GM12874 (cell line): ENCODE data around the gene ADAM21.

ENCODE experiments used
- TF ChIP-seq, protein P1 (sequence below): IDR thresholded peaks from 2 replicates; pipeline ENCODE4 v1.5.1; 2011; ENCODE audit warnings: low read depth, mild to moderate bottlenecking, control low read depth, low read length, moderate library complexity; ENCODE audit not compliant: insufficient read depth

ADAM21 gene

DNA sequence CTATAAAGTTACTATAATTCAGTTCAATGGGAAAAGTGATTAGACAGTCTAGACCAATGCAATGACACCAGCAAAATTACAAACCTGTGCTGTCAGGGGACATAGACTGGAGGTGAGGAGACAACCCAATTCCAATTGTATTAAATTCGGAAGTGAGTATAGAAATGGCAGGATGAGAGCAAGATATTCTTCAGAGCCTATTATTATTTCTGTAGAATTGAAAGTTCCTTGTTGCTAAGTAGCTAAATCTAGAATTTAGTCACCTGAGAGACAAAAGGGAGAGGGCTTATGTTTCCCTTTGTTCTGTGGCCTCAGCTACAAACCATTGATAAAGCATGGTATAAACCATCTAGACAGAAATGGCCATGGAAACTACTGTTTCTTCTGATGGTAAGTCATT lies at the start of gene ADAM21:
Gene ADAM21, plus strand, starts transcription at position 301 of the 400 bp plus-strand sequence. CDS start 5,326 bp downstream, outside the sequence.
- TF ChIP-seq, protein P1, sequence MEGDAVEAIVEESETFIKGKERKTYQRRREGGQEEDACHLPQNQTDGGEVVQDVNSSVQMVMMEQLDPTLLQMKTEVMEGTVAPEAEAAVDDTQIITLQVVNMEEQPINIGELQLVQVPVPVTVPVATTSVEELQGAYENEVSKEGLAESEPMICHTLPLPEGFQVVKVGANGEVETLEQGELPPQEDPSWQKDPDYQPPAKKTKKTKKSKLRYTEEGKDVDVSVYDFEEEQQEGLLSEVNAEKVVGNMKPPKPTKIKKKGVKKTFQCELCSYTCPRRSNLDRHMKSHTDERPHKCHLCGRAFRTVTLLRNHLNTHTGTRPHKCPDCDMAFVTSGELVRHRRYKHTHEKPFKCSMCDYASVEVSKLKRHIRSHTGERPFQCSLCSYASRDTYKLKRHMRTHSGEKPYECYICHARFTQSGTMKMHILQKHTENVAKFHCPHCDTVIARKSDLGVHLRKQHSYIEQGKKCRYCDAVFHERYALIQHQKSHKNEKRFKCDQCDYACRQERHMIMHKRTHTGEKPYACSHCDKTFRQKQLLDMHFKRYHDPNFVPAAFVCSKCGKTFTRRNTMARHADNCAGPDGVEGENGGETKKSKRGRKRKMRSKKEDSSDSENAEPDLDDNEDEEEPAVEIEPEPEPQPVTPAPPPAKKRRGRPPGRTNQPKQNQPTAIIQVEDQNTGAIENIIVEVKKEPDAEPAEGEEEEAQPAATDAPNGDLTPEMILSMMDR, result no peak

DNA sequence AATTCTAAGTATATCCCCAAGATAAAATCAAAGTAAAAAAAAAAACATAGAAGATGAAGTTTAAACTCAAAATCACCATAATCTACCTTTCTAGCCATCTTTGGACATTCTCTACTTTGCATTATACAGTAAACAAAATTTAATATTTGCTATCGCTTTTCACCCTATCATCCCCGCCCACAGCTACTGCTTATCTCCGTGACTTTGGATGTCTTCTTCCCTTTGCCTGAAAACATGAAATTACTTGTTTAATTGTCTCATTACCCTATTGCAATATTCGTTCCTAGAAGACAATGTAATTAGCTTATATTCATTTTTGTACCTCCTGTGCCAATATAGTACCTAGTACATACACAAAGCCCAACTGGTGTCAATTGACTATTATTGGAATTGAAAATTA lies 44.4 kb upstream of the ADAM21 start:
- TF ChIP-seq, protein P1, result no peak

DNA sequence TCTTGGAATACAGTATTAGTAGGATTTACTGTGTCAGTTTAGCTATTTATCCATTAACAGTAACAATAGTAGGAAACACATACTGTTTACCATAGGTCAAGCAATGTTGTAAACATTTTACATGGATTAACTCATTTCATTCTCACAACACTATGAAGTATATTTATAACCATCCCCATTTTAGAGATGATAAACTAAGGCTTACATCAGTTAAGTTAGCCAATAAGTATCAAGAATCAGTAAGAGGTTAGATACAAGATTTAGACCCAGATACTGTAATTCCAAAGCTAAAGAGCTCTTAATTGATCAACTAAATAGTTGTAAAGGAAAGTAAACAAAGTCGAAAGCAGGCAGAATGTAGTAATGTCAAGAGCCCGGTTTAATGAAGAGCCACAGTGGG lies 36.2 kb upstream of the ADAM21 start:
- TF ChIP-seq, protein P1, result no peak

DNA sequence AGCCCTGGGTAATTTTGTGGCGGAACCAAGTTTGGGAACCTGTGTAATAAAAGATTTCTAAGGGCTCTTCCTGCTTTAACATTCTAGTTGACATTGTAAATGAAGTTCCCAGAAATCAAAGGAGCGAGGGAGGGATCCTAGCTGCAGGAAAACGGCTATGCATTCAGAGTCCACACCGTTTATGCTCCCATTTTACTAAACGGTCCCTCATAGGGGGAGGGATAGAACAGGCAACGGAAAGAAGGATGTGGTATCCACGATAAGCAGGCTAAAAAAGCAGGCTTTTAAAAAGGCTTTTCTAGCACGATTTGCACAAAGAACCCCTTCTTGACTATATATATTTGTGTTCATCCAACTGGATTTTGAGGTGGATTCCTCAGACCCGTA lies 35.6 kb upstream of the ADAM21 start:
- TF ChIP-seq, protein P1, result no peak

DNA sequence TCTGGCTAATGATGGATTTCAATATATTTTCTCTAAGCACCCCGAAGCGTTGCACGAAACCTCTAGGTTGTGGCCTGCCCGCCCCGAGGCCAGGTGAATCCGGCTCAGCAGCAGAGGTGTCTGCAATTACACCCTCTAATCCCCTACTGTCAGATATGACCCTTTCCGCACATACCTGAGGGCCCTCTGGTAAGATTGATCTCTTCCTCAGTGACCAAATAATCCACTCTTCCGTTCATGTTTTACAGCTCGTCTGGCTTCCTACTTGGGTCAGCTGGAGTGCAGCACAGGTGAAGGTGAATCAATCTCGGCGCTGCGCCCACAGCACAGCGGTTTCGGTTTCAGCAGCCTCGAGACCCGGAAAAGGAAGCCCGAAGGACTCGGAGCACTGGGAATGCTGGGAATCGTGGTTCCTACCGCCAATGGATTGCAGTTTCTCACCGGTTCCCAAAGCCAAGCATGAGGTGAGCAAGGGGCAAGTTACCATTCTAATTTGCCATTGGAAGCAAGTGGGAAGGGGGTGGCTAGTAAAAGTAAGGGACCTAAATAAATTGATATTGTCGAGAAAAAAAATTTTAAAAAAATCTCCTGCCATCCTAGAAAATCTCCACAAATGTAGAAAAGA lies 35.1 kb upstream of the ADAM21 start, which contains the start of gene SYNJ2BP:
Gene SYNJ2BP, minus strand, starts transcription at position 366 of the 625 bp plus-strand sequence. Its CDS starts 127 bp downstream, at position 239.
- TF ChIP-seq, protein P1, result no peak

DNA sequence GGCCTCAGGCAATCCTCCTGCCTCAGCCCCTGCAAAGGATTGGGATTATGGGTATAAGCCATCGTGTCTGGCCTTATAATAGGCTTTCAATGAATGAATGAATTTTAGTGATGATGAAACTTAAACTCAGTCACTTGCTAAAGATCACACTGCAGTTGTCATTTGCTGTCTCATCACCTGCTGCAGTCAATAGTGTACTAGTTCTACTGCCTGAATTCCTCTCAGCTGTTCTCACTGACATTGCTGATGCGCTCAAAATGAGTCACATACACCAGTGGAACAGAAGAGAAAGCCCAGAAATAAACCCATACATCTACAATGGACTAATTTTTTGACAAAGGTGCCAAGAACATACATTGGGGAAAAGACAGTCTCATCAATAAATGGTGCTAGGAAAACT lies 29.4 kb upstream of the ADAM21 start:
- TF ChIP-seq, protein P1, result no peak

DNA sequence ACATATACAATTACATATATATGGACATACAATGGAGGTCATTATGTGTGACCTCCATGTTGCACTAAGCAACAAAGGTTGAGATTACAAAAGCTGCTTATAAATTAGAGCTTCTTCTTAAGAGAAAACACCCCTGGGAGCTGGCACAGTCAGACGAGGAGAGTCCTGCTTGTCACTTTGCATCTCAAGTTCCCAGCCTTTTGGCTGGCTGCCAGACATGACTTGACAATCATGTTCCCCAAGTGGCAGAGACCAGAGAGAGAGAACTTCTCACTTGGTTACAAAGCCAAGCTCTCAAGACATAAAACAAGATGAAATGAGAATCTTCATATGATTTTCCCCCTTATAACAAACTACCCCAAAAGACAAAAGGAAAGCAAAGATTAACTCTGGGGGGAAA lies 26.6 kb upstream of the ADAM21 start:
- TF ChIP-seq, protein P1, result no peak

DNA sequence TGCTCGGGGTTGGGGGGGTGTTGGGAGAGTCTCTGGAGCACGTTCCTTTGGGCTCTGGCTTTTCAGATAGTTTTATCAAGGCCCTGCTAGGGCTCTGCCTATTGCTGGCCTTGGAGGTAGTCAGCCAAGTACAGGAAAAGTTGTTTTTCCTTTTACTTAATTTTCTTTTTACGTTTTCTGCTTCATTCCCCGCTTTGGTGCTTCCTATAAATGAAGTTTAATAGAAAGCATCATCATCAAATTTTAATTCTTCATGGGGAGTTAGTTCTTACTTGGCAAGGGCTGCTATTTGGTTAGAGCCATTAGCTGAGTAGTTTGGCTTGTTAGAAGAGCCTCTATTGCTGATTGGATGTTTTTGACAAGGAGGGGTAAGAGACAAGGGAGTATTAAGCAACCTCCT lies 15.1 kb upstream of the ADAM21 start:
- TF ChIP-seq, protein P1, result no peak
